Measurements from ENCODE around the gene PTPRC.

The PTPRC gene

DNA sequence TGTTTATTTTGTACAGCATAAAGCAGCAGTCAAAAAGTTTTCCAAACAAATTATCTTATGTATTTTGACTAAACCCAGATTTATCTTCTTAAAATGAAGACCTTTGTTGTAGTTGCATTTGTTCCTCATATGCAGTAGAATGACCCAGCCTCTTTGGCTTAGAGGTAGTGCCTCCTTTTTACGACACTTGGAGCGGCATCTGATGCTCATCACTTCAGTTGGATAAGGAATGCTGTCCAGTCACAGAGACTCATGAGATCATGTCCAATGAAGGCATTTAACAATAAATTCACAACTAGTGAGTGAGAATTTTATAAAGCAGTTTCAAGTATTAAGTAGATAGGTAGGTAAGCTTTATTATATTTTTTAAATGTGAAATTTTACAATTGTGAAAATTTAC is 35.2 kb downstream of the PTPRC start:
- H3K36me3 ChIP-seq (ENCODE audit: control insufficient read depth, insufficient read depth, low read length) = no peaks in the 10 kb centered on the region

DNA sequence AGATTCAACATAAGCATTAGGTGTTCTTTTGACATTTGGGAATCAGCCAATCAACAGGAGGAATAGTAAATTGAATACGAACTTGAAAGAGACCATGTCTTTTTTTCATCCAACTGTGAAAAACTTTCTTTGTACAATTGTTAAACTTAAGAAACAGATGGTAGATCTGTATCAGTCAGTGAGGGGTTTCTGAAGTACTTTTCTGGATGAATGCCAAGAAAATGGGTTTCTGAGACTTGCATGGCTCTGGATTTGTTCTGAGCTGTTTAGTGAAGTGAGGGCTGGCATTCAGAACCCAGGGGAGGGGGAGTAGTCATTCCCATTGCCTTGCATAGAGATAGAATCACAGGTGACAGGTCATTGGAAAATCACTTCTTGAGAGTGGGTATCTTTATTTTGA is 37.4 kb downstream of the PTPRC start:
- no peak overlapping the region for H2AK5ac ChIP-seq (ENCODE audit: low read length)
- H3K4me1 ChIP-seq (ENCODE audit: control insufficient read depth, low read depth, low read length) = no peaks in the 10 kb centered on the region
- H3K18ac ChIP-seq (ENCODE audit: low read length) = no peak overlapping the region
- no peaks in the 10 kb centered on the region for H3K79me1 ChIP-seq (ENCODE audit: low read length)
- H2BK15ac ChIP-seq (replicated peaks; ENCODE audit: low read depth) = no peak overlapping the region
- H2BK120ac ChIP-seq (ENCODE audit: low read depth, low read length) = no peak overlapping the region
- H3K9ac ChIP-seq (ENCODE audit: low read length) = no peak overlapping the region
- no peak overlapping the region for H3K4me2 ChIP-seq (ENCODE audit: low read length)
- no CpG with 5 or more reads among the region's 1 CpG for WGBS (ENCODE audit: extremely low coverage, insufficient coverage, low lambda C conversion rate)
- no peaks in the 10 kb centered on the region for H3K36me3 ChIP-seq (ENCODE audit: control insufficient read depth, insufficient read depth, low read length)
- H3K23ac ChIP-seq (ENCODE audit: low read length) = no peak overlapping the region
- no peaks in the 10 kb centered on the region for H3K27me3 ChIP-seq (ENCODE audit: insufficient read depth, low read length, poor library complexity)
- no peak overlapping the region for H4K5ac ChIP-seq (ENCODE audit: low read length)
- no peak overlapping the region for H2BK5ac ChIP-seq (ENCODE audit: low read length)
- no peaks in the 10 kb centered on the region for H3K79me2 ChIP-seq (ENCODE audit: control insufficient read depth, insufficient read depth, low read length)
- no peak for DNase-seq
- H3K4ac ChIP-seq (ENCODE audit: low read depth, low read length) = no peak overlapping the region
- no peak overlapping the region for H3K27ac ChIP-seq (ENCODE audit: low read depth, low read length)
- no peak overlapping the region for H3K56ac ChIP-seq (ENCODE audit: low read length)
- H4K8ac ChIP-seq (ENCODE audit: low read depth, low read length) = no peak overlapping the region
- H3K4me3 ChIP-seq (ENCODE audit: low read length) = no peak overlapping the region

More for the DNA sequence above, 35.2 kb downstream of the PTPRC start:
- no peak overlapping the region for H4K8ac ChIP-seq (ENCODE audit: low read depth, low read length)
- H2BK5ac ChIP-seq (ENCODE audit: low read length) = no peak overlapping the region
- H3K4me1 ChIP-seq (ENCODE audit: control insufficient read depth, low read depth, low read length) = no peaks in the 10 kb centered on the region
- WGBS (ENCODE audit: extremely low coverage, insufficient coverage, low lambda C conversion rate) = no CpG with 5 or more reads among the region's 2 CpGs
- no peaks in the 10 kb centered on the region for H3K79me2 ChIP-seq (ENCODE audit: control insufficient read depth, insufficient read depth, low read length)
- no peak overlapping the region for H2AK5ac ChIP-seq (ENCODE audit: low read length)
- H3K27me3 ChIP-seq (ENCODE audit: insufficient read depth, low read length, poor library complexity) = no peaks in the 10 kb centered on the region
- H3K9ac ChIP-seq (ENCODE audit: low read length) = no peak overlapping the region
- no peak overlapping the region for H2BK120ac ChIP-seq (ENCODE audit: low read depth, low read length)
- no peak overlapping the region for H4K5ac ChIP-seq (ENCODE audit: low read length)
- H3K79me1 ChIP-seq (ENCODE audit: low read length) = no peaks in the 10 kb centered on the region
- H3K18ac ChIP-seq (ENCODE audit: low read length) = no peak overlapping the region
- H3K4ac ChIP-seq (ENCODE audit: low read depth, low read length) = no peak overlapping the region
- H3K23ac ChIP-seq (ENCODE audit: low read length) = no peak overlapping the region
- no peak for DNase-seq
- no peak overlapping the region for H3K56ac ChIP-seq (ENCODE audit: low read length)
- no peak overlapping the region for H3K4me2 ChIP-seq (ENCODE audit: low read length)
- H3K4me3 ChIP-seq (ENCODE audit: low read length) = no peak overlapping the region
- H2BK15ac ChIP-seq (replicated peaks; ENCODE audit: low read depth) = no peak overlapping the region
- no peak overlapping the region for H3K27ac ChIP-seq (ENCODE audit: low read depth, low read length)

DNA sequence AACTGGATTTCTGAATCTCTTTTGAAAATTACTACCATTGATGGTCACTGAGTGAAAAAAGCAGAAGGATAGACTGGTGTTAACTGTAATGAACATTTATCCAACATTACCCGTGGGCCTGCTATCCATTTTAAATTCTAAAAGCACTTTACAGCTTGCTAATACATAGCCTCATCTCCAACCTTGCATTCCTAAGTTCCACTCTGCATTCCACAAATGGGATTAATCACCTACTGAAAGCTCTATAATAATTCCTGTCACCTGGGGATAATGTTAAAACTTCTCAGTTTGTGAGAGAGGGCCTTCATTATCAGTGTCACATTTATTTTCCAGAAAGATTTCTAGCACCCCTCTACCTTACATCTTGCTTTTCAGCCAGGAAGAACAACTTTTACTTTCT is 38.2 kb downstream of the PTPRC start:
- H3K4me3 ChIP-seq (ENCODE audit: low read length) = no peak overlapping the region

DNA sequence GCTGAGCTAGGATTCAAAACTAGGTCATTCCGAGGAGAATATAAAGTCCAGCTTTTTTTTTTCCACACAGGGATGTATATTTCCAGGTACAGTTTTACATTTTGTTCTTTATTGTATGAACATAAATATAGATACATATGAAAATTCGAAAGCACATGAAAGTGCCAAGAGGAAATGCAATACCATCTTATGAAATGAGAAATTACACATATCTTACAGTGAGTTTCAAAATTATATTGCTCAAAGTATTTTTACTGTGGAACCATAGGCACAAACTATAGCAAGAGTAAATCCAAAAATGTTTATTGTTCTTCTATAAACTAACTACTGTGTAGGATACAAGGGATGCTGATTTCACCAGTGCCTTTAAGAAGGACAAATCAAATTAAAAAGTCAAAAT is 39.0 kb downstream of the PTPRC start:
- Histone ChIP-seq H3K79me1 (ENCODE audit: low read length) (no peaks in the 10 kb centered on the region), H2BK120ac (ENCODE audit: low read depth, low read length) (no peak overlapping the region), H3K18ac (ENCODE audit: low read length) (no peak overlapping the region), H3K27me3 (ENCODE audit: insufficient read depth, low read length, poor library complexity) (no peaks in the 10 kb centered on the region), H3K36me3 (ENCODE audit: control insufficient read depth, insufficient read depth, low read length) (no peaks in the 10 kb centered on the region), H4K5ac (ENCODE audit: low read length) (no peak overlapping the region), H3K4me3 (ENCODE audit: low read length) (no peak overlapping the region), H4K8ac (ENCODE audit: low read depth, low read length) (no peak overlapping the region), H2BK15ac (replicated peaks; ENCODE audit: low read depth) (no peak overlapping the region), H3K23ac (ENCODE audit: low read length) (no peak overlapping the region), H3K4me1 (ENCODE audit: control insufficient read depth, low read depth, low read length) (no peaks in the 10 kb centered on the region), H3K79me2 (ENCODE audit: control insufficient read depth, insufficient read depth, low read length) (no peaks in the 10 kb centered on the region), H2BK5ac (ENCODE audit: low read length) (no peak overlapping the region), H2AK5ac (ENCODE audit: low read length) (no peak overlapping the region), H3K27ac (ENCODE audit: low read depth, low read length) (no peak overlapping the region), H3K4ac (ENCODE audit: low read depth, low read length) (no peak overlapping the region), H3K9ac (ENCODE audit: low read length) (no peak overlapping the region), H3K4me2 (ENCODE audit: low read length) (no peak overlapping the region), H3K56ac (ENCODE audit: low read length) (no peak overlapping the region)
- WGBS (ENCODE audit: extremely low coverage, insufficient coverage, low lambda C conversion rate) = no CpG with 5 or more reads among the region's 2 CpGs
- DNase-seq = no peak

More for the DNA sequence above, 38.2 kb downstream of the PTPRC start:
- Histone ChIP-seq H3K56ac (ENCODE audit: low read length) (no peak overlapping the region), H3K4me1 (ENCODE audit: control insufficient read depth, low read depth, low read length) (no peaks in the 10 kb centered on the region), H2BK15ac (replicated peaks; ENCODE audit: low read depth) (no peak overlapping the region), H4K5ac (ENCODE audit: low read length) (no peak overlapping the region), H2AK5ac (ENCODE audit: low read length) (no peak overlapping the region), H3K27ac (ENCODE audit: low read depth, low read length) (no peak overlapping the region), H3K36me3 (ENCODE audit: control insufficient read depth, insufficient read depth, low read length) (no peaks in the 10 kb centered on the region), H4K8ac (ENCODE audit: low read depth, low read length) (no peak overlapping the region), H3K23ac (ENCODE audit: low read length) (no peak overlapping the region), H3K18ac (ENCODE audit: low read length) (no peak overlapping the region), H3K79me1 (ENCODE audit: low read length) (no peaks in the 10 kb centered on the region), H2BK5ac (ENCODE audit: low read length) (no peak overlapping the region), H3K9ac (ENCODE audit: low read length) (no peak overlapping the region), H3K27me3 (ENCODE audit: insufficient read depth, low read length, poor library complexity) (no peaks in the 10 kb centered on the region), H3K79me2 (ENCODE audit: control insufficient read depth, insufficient read depth, low read length) (no peaks in the 10 kb centered on the region), H2BK120ac (ENCODE audit: low read depth, low read length) (no peak overlapping the region), H3K4ac (ENCODE audit: low read depth, low read length) (no peak overlapping the region), H3K4me2 (ENCODE audit: low read length) (no peak overlapping the region)
- no CpG with 5 or more reads among the region's 1 CpG for WGBS (ENCODE audit: extremely low coverage, insufficient coverage, low lambda C conversion rate)
- no peak for DNase-seq

DNA sequence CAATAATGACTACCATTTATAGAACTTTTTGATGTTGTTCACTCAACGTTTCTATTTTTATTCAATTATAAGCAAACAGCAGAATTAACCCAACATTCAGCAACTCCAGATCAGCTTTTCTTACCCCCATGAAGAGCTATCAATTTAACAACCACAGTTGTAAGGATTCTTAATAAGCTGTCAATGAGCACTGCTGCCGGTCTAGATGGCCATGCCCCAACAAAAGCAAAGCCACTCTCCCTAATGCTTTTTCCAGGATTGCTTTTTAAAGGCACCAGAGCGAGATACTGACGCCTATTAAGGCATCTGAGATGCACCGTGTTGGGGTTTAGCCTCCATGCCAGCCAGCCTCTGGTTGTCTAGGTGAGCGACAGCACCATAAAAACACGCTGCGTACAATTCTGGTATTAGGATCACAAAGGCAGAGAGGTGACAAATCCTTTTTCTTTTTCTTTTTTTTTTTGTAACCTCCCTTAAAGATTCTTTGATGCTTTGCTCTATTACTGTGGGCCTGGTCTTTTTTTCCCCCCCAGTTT is 39.5 kb downstream of the PTPRC start:
- Histone ChIP-seq H3K79me1 (ENCODE audit: low read length) (no peaks in the 10 kb centered on the region), H3K27me3 (ENCODE audit: insufficient read depth, low read length, poor library complexity) (no peaks in the 10 kb centered on the region), H3K4me3 (ENCODE audit: low read length) (no peak overlapping the region), H3K18ac (ENCODE audit: low read length) (no peak overlapping the region), H2AK5ac (ENCODE audit: low read length) (no peak overlapping the region), H3K27ac (ENCODE audit: low read depth, low read length) (no peak overlapping the region), H3K23ac (ENCODE audit: low read length) (no peak overlapping the region), H3K9ac (ENCODE audit: low read length) (no peak overlapping the region), H2BK5ac (ENCODE audit: low read length) (no peak overlapping the region), H3K4me1 (ENCODE audit: control insufficient read depth, low read depth, low read length) (no peaks in the 10 kb centered on the region), H3K4ac (ENCODE audit: low read depth, low read length) (no peak overlapping the region), H2BK120ac (ENCODE audit: low read depth, low read length) (no peak overlapping the region), H3K56ac (ENCODE audit: low read length) (no peak overlapping the region), H3K79me2 (ENCODE audit: control insufficient read depth, insufficient read depth, low read length) (no peaks in the 10 kb centered on the region), H4K8ac (ENCODE audit: low read depth, low read length) (no peak overlapping the region), H2BK15ac (replicated peaks; ENCODE audit: low read depth) (no peak overlapping the region), H4K5ac (ENCODE audit: low read length) (no peak overlapping the region), H3K36me3 (ENCODE audit: control insufficient read depth, insufficient read depth, low read length) (no peaks in the 10 kb centered on the region), H3K4me2 (ENCODE audit: low read length) (no peak overlapping the region)
- no peak for DNase-seq
- WGBS (ENCODE audit: extremely low coverage, insufficient coverage, low lambda C conversion rate) = no CpG with 5 or more reads among the region's 8 CpGs

DNA sequence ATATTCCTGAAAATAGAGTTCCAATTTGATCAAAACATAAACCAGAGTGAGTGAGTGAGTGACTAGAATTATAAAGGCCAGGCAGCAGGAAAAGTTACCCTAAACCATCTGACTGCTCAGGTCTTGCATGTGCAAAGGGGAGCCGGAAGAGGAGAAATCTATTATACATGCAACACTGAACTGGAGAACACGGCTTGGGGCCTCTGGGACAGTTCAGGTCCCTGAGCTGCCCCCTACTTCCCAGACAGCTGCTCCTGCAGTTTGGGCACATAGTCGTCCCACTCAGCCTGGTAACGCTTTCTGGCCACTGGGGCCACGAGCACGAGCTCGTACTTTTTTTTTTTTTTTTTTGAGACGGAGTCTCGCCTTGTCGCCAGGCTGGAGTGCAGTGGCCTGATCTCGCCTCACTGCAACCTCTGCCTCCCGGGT is 40.1 kb downstream of the PTPRC start:
- Histone ChIP-seq H2BK120ac (ENCODE audit: low read depth, low read length) (no peak overlapping the region), H3K27ac (ENCODE audit: low read depth, low read length) (no peak overlapping the region), H3K79me2 (ENCODE audit: control insufficient read depth, insufficient read depth, low read length) (no peaks in the 10 kb centered on the region), H3K4me1 (ENCODE audit: control insufficient read depth, low read depth, low read length) (no peaks in the 10 kb centered on the region), H3K18ac (ENCODE audit: low read length) (no peak overlapping the region), H2BK5ac (ENCODE audit: low read length) (no peak overlapping the region), H3K56ac (ENCODE audit: low read length) (no peak overlapping the region), H3K79me1 (ENCODE audit: low read length) (no peaks in the 10 kb centered on the region), H3K4ac (ENCODE audit: low read depth, low read length) (no peak overlapping the region), H3K4me3 (ENCODE audit: low read length) (no peak overlapping the region), H4K5ac (ENCODE audit: low read length) (no peak overlapping the region), H3K27me3 (ENCODE audit: insufficient read depth, low read length, poor library complexity) (no peaks in the 10 kb centered on the region), H2BK15ac (replicated peaks; ENCODE audit: low read depth) (no peak overlapping the region), H4K8ac (ENCODE audit: low read depth, low read length) (no peak overlapping the region), H3K9ac (ENCODE audit: low read length) (no peak overlapping the region), H3K36me3 (ENCODE audit: control insufficient read depth, insufficient read depth, low read length) (no peaks in the 10 kb centered on the region), H2AK5ac (ENCODE audit: low read length) (no peak overlapping the region), H3K23ac (ENCODE audit: low read length) (no peak overlapping the region), H3K4me2 (ENCODE audit: low read length) (no peak overlapping the region)
- WGBS (ENCODE audit: extremely low coverage, insufficient coverage, low lambda C conversion rate) = no CpG with 5 or more reads among the region's 12 CpGs
- no peak for DNase-seq

All from mesendoderm (in vitro differentiated cells).